H1 (cell line): ENCODE data around the gene SNX13. TPM values are rescaled to one million over a fixed set of nuclear protein-coding genes. Genes with fewer than 3 reads are reported as not detected.

Source experiments
- CTCF ChIA-PET: fragments of 300-600 bp; sonication (Branson Sonifier 250); formaldehyde crosslinking; loops from one replicate; lab custom pipeline; 2021; ENCODE audit not compliant: partially characterized antibody; lab: Charles Lee
- POLR2A ChIA-PET: fragments of 300-600 bp; sonication (Branson Sonifier 250); formaldehyde crosslinking; loops from one replicate; lab custom pipeline; 2021; ENCODE audit warnings: inconsistent platforms; ENCODE audit not compliant: partially characterized antibody; lab: Charles Lee
- DNase-seq, 2 experiments: peaks; one replicate each; pipeline versions ENCODE4 v3.0.0 to v3.0.0-alpha.2; 2010 to 2022; ENCODE audit warnings: low spot score in 2 of 2, low read depth in 1 of 2, mixed read lengths in 1 of 2
- FAIRE-seq: peaks from 2 replicates; lab custom pipeline; 2011; peaks lifted over from hg19 to GRCh38; lab: Jason Lieb, UNC
- H2AFZ ChIP-seq: 2 replicates; pipeline ENCODE4 v1.8.1; 2012; ENCODE audit warnings: low read length, inconsistent platforms
- H2AK5ac ChIP-seq: 2 replicates; pipeline ENCODE4 v1.6.1; 2013; ENCODE audit warnings: low read depth, low read length
- H2BK120ac ChIP-seq: replicated peaks from 2 replicates; pipeline ENCODE3; 2013; ENCODE audit warnings: low read depth, low read length, inconsistent platforms
- H2BK12ac ChIP-seq: 2 replicates; pipeline ENCODE4 v1.6.1; 2013; ENCODE audit warnings: low read depth, low read length
- H2BK15ac ChIP-seq: 2 replicates; pipeline ENCODE4 v1.6.1; 2013; ENCODE audit warnings: low read length
- H2BK20ac ChIP-seq: 2 replicates; pipeline ENCODE4 v1.6.1; 2013; ENCODE audit warnings: low read length
- H2BK5ac ChIP-seq: 2 replicates; pipeline ENCODE4 v1.6.1; 2013; ENCODE audit warnings: low read depth, low read length
- H3K14ac ChIP-seq: 2 replicates; pipeline ENCODE4 v1.6.1; 2013; ENCODE audit warnings: inconsistent platforms; ENCODE audit not compliant: insufficient read length
- H3K18ac ChIP-seq: 2 replicates; pipeline ENCODE4 v1.6.1; 2013; ENCODE audit warnings: low read length; ENCODE audit errors: extremely low read depth
- H3K23ac ChIP-seq: 2 replicates; pipeline ENCODE4 v1.6.1; 2013; ENCODE audit warnings: inconsistent platforms; ENCODE audit not compliant: insufficient read length
- H3K23me2 ChIP-seq: 2 replicates; pipeline ENCODE4 v1.6.1; 2013; ENCODE audit warnings: low read depth, low read length
- H3K27ac ChIP-seq: 2 replicates; pipeline ENCODE4 v1.6.1; 2011; ENCODE audit warnings: low read depth, low read length, inconsistent platforms
- H3K27me3 ChIP-seq, 4 experiments: replicated peaks in 1 of 4; 1 replicate in 1 of 4; 2 replicates in 3 of 4; pipeline versions ENCODE4 v1.6.1 to v1.8.1; 2011 to 2013; ENCODE audit warnings: low read length in 3 of 4, mild to moderate bottlenecking in 3 of 4, inconsistent platforms in 2 of 4, mixed read lengths in 2 of 4, moderate library complexity in 1 of 4; ENCODE audit not compliant: control insufficient read depth in 3 of 4, insufficient read depth in 3 of 4; ENCODE audit errors: extremely low read depth in 1 of 4
- H3K36me3 ChIP-seq, 4 experiments: 2 replicates each; pipeline versions ENCODE4 v1.6.1 to v1.8.1; 2011 to 2013; ENCODE audit warnings: mild to moderate bottlenecking in 4 of 4, low read length in 3 of 4, moderate library complexity in 2 of 4, control low read depth in 1 of 4, inconsistent platforms in 1 of 4; ENCODE audit not compliant: insufficient read depth in 4 of 4, control insufficient read depth in 2 of 4
- H3K4ac ChIP-seq: replicated peaks from 2 replicates; pipeline ENCODE3; 2013; ENCODE audit warnings: low read length, low read depth, mixed read lengths, inconsistent platforms; ENCODE audit not compliant: insufficient read length
- H3K4me1 ChIP-seq, 4 experiments: replicated peaks in 1 of 4; 1 replicate in 1 of 4; 2 replicates in 3 of 4; pipeline versions ENCODE4 v1.6.1 to v1.8.1; 2011 to 2013; ENCODE audit warnings: low read length in 3 of 4, inconsistent platforms in 2 of 4, mixed read lengths in 1 of 4; ENCODE audit not compliant: insufficient read depth in 4 of 4, control insufficient read depth in 3 of 4
- H3K4me2 ChIP-seq, 2 experiments: 2 replicates each; pipeline versions ENCODE4 v1.6.1 to v1.8.1; 2011 to 2013; ENCODE audit warnings: low read depth in 2 of 2, low read length in 2 of 2, control low read depth in 1 of 2, inconsistent platforms in 1 of 2, mild to moderate bottlenecking in 1 of 2; ENCODE audit not compliant: insufficient read depth in 1 of 2
- H3K4me3 ChIP-seq, 4 experiments: fragments of 200-600, 300-600 bp in 1 of 4; sonication (generic), shearing (Covaris generic), sonication (Bioruptor Twin) in 1 of 4; 2 replicates each; pipeline versions ENCODE4 v1.5.1 to v1.8.1; 2011 to 2016; ENCODE audit warnings: low read length in 4 of 4, low read depth in 3 of 4, control low read depth in 2 of 4, inconsistent platforms in 2 of 4, mild to moderate bottlenecking in 2 of 4, mixed read lengths in 1 of 4, moderate library complexity in 1 of 4; ENCODE audit not compliant: insufficient read depth in 2 of 4; ENCODE audit errors: extremely low read depth in 1 of 4
- H3K56ac ChIP-seq: replicated peaks from 2 replicates; pipeline ENCODE3; 2013; ENCODE audit warnings: low read depth, mild to moderate bottlenecking, mixed read lengths, low read length, inconsistent platforms; ENCODE audit not compliant: insufficient read length
- H3K79me1 ChIP-seq: 2 replicates; pipeline ENCODE4 v1.6.1; 2013; ENCODE audit warnings: low read depth, low read length, control low read depth
- H3K79me2 ChIP-seq, 2 experiments: 2 replicates each; pipeline versions ENCODE4 v1.6.1 to v1.8.1; 2012 to 2013; ENCODE audit warnings: low read length in 2 of 2, mild to moderate bottlenecking in 2 of 2, inconsistent platforms in 1 of 2; ENCODE audit not compliant: insufficient read depth in 2 of 2, control insufficient read depth in 1 of 2
- H3K9ac ChIP-seq, 4 experiments: replicated peaks in 1 of 4; 1 replicate in 1 of 4; 2 replicates in 3 of 4; pipeline versions ENCODE4 v1.6.1 to v1.8.1; 2011 to 2013; ENCODE audit warnings: low read depth in 3 of 4, low read length in 3 of 4, control low read depth in 2 of 4, mild to moderate bottlenecking in 2 of 4, moderate library complexity in 2 of 4, inconsistent platforms in 1 of 4; ENCODE audit errors: extremely low read depth in 1 of 4
- H3K9me3 ChIP-seq, 2 experiments: 2 replicates each; pipeline versions ENCODE4 v1.6.1 to v1.8.1; 2012 to 2013; ENCODE audit warnings: mild to moderate bottlenecking in 2 of 2, moderate library complexity in 2 of 2, control low read depth in 1 of 2, inconsistent platforms in 1 of 2, low read depth in 1 of 2, low read length in 1 of 2, mixed read lengths in 1 of 2; ENCODE audit not compliant: insufficient read depth in 2 of 2
- H4K20me1 ChIP-seq, 2 experiments: replicated peaks in 1 of 2; 2 replicates each; pipeline versions ENCODE3 to v1.8.1; 2011 to 2013; ENCODE audit warnings: inconsistent platforms in 2 of 2, low read length in 2 of 2, mild to moderate bottlenecking in 1 of 2; ENCODE audit not compliant: insufficient read depth in 2 of 2, control insufficient read depth in 1 of 2
- H4K5ac ChIP-seq: 2 replicates; pipeline ENCODE4 v1.6.1; 2013; ENCODE audit warnings: low read length, low read depth, mixed read lengths, inconsistent platforms; ENCODE audit not compliant: insufficient read length
- H4K8ac ChIP-seq: 2 replicates; pipeline ENCODE4 v1.8.0; 2013; ENCODE audit warnings: mild to moderate bottlenecking, moderate library complexity, low read length, inconsistent platforms; ENCODE audit not compliant: insufficient read depth; ENCODE audit errors: extremely low read depth
- H4K91ac ChIP-seq: replicated peaks from 2 replicates; pipeline ENCODE3; 2013; ENCODE audit warnings: low read length, mixed read lengths, inconsistent platforms; ENCODE audit not compliant: insufficient read length
- ASH2L ChIP-seq: fragments of 200-600, 300-600 bp; sonication (generic); IDR thresholded peaks from one replicate; pipeline ENCODE4 v1.7.1; 2017; ENCODE audit warnings: low read length
- BACH1 ChIP-seq: IDR thresholded peaks from 2 replicates; pipeline ENCODE4 v1.6.1; 2012; ENCODE audit warnings: low read length, improper control_type of control experiment
- FOSL1 ChIP-seq: IDR thresholded peaks from 2 replicates; pipeline ENCODE4 v1.6.1; 2011; ENCODE audit warnings: mild to moderate bottlenecking, low read depth, low read length, moderate library complexity; ENCODE audit not compliant: insufficient read depth
- HDAC2 ChIP-seq, 2 experiments: fragments of 300-600 bp in 1 of 2; sonication (generic) in 1 of 2; IDR thresholded peaks; 2 replicates each; pipeline ENCODE4 v1.6.1; 2011 to 2012; ENCODE audit warnings: low read depth in 2 of 2, low read length in 2 of 2, mild to moderate bottlenecking in 2 of 2, moderate library complexity in 2 of 2, borderline replicate concordance in 1 of 2, inconsistent platforms in 1 of 2
- KDM4A ChIP-seq: IDR thresholded peaks from one replicate; pipeline ENCODE4 v1.7.1; 2012; ENCODE audit warnings: low read depth, mild to moderate bottlenecking, moderate library complexity, low read length, inconsistent platforms; ENCODE audit not compliant: severe bottlenecking
- RAD21 ChIP-seq, 2 experiments: IDR thresholded peaks in 1 of 2; conservative IDR thresholded peaks in 1 of 2; 2 replicates each; pipeline ENCODE4 v1.6.1; 2011; ENCODE audit warnings: low read depth in 2 of 2, low read length in 2 of 2, improper control_type of control experiment in 1 of 2, inconsistent platforms in 1 of 2, mild to moderate bottlenecking in 1 of 2, moderate library complexity in 1 of 2
- RBBP5 ChIP-seq: IDR thresholded peaks from 2 replicates; pipeline ENCODE4 v1.7.1; 2012; ENCODE audit warnings: low read depth, mild to moderate bottlenecking, inconsistent platforms, low read length, moderate library complexity, borderline replicate concordance
- SIN3A ChIP-seq, 2 experiments: IDR thresholded peaks in 1 of 2; conservative IDR thresholded peaks in 1 of 2; 2 replicates each; pipeline ENCODE4 v1.6.1; 2011 to 2012; ENCODE audit warnings: low read length in 2 of 2, improper control_type of control experiment in 1 of 2, low read depth in 1 of 2, mild to moderate bottlenecking in 1 of 2
- SRF ChIP-seq: IDR thresholded peaks from 2 replicates; pipeline ENCODE4 v1.6.1; 2011; ENCODE audit warnings: mild to moderate bottlenecking, low read depth, low read length, moderate library complexity
- TAF1 ChIP-seq: IDR thresholded peaks from 2 replicates; pipeline ENCODE4 v1.6.1; 2011; ENCODE audit warnings: mild to moderate bottlenecking, low read depth, low read length
- TEAD4 ChIP-seq: IDR thresholded peaks from 2 replicates; pipeline ENCODE4 v1.6.1; 2012; ENCODE audit warnings: low read depth, low read length, inconsistent platforms, mixed read lengths
- WGBS, 2 experiments: shearing (Covaris generic) in 1 of 2; methylation state at CpG; one replicate each; pipeline versions ENCODE4 v1.1.6 to v1.1.7; 2013 to 2015; ENCODE audit warnings: low lambda C conversion rate in 2 of 2, mixed read lengths in 2 of 2, inconsistent platforms in 1 of 2, low coverage in 1 of 2, missing lambda C conversion rate in 1 of 2; ENCODE audit not compliant: insufficient replicate concordance in 2 of 2, insufficient coverage in 1 of 2, insufficient read length in 1 of 2; ENCODE audit errors: extremely low coverage in 1 of 2, missing lambda C conversion rate in 1 of 2; 5-methylcytosine and 5-hydroxymethylcytosine counted together
- polyA plus RNA-seq, 7 experiments: library from polyadenylated mRNA; depleted of rRNA in 3 of 7; stranded (reverse) in 5 of 7; unstranded in 2 of 7; fragments of >200 nt in 5 of 7; fragments of 200-250 nt in 2 of 7; gene quantifications; 1 replicate in 5 of 7; 2 replicates in 1 of 7; 4 replicates in 1 of 7; pipeline versions ENCODE4 v1.2.1 to v1.2.3, GENCODE V29; 2011 to 2013; ENCODE audit warnings: missing spikeins in 2 of 7, mixed read lengths in 2 of 7
- total RNA-seq: library from RNA; stranded (reverse); fragmentation: NEBNext Ultra II Directional; extraction: Animal tissue kit (Norgen Biotek cat#: 25700); gene quantifications from 2 replicates; pipeline ENCODE4 v1.2.1, GENCODE V29; 2021

The SNX13 gene
- total and polyA plus RNA-seq, 2 of the 8 experiments (the other 6 are each of a cell fraction or from before 2014, with no cell fraction given), result 5.5 to 27.4 TPM

DNA sequence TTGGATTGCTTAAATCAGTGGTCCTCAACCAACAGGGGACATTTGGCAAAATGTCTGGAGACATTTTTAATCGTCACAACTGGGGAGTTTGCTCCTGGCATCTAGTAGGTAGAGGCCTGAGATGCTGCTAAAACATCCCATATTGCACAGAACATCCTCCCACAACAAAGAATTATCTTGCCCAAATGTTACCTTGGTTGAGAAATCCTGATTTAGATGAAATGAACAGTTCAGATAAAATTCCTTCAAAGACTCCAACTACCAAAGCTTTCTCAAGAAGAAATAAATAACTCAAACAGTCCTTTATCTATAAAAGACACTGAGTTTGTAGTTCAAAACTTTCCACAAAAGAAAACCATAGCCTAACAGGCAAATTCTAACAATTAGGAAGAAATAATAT, 160.9 kb downstream of the SNX13 start:
- H2BK5ac ChIP-seq, result no peak overlapping the region
- no peak overlapping the region for H3K56ac ChIP-seq
- H3K36me3 ChIP-seq, result no peaks in the 10 kb centered on the region
- no peak overlapping the region for H2AK5ac ChIP-seq
- H4K20me1 ChIP-seq, result no peaks in the 10 kb centered on the region
- CTCF ChIA-PET, result interaction anchor here (1.8 kb wide), 1 partner anchor 213 kb away, joined by 3 read pairs; no protein-coding TSS in a partner anchor
- no peaks in the 10 kb centered on the region for H3K9me3 ChIP-seq
- no peaks in the 10 kb centered on the region for H3K79me2 ChIP-seq
- POLR2A ChIA-PET, result no interaction called here
- H3K9ac ChIP-seq, result no peak overlapping the region
- no peak overlapping the region for H3K14ac ChIP-seq
- no peak overlapping the region for H3K23ac ChIP-seq
- no peaks in the 10 kb centered on the region for H3K23me2 ChIP-seq
- DNase-seq, result no peak
- no peak overlapping the region for H3K4me2 ChIP-seq
- no peak overlapping the region for H3K27ac ChIP-seq
- FAIRE-seq, result no peak
- H3K4me1 ChIP-seq, result no peaks in the 10 kb centered on the region
- H4K91ac ChIP-seq, result no peak overlapping the region
- no peaks in the 10 kb centered on the region for H3K79me1 ChIP-seq
- H3K4me3 ChIP-seq, result no peak overlapping the region
- H3K27me3 ChIP-seq, result no peaks in the 10 kb centered on the region
- H2BK20ac ChIP-seq, result no peak overlapping the region
- no peak overlapping the region for H4K8ac ChIP-seq
- no peak overlapping the region for H2BK12ac ChIP-seq
- no peak overlapping the region for H4K5ac ChIP-seq
- H2BK120ac ChIP-seq, result no peak overlapping the region
- H3K4ac ChIP-seq, result no peak overlapping the region
- H2AFZ ChIP-seq, result no peak overlapping the region
- H2BK15ac ChIP-seq, result no peak overlapping the region
- H3K18ac ChIP-seq, result no peak overlapping the region
- 94% methylated on average over 1 of the region's 1 CpG; no CpG with 5 or more reads in 1 of the 2 experiments for whole genome bisulfite sequencing, 2 experiments
- TF ChIP-seq HDAC2 (IDR thresholded peaks at IDR 0.05; ENCODE audit: borderline replicate concordance in 1 of 2, low read depth in 2 of 2, low read length in 2 of 2) (no peak), BACH1 (no peak), TEAD4 (no peak), RBBP5 (no peak), KDM4A (no peak), RAD21 (IDR thresholded peaks at IDR 0.05 in 1 of 2, conservative IDR thresholded peaks at IDR 0.05 in 1 of 2; ENCODE audit: low read depth in 2 of 2, low read length in 2 of 2) (no peak), TAF1 (no peak), FOSL1 (no peak), SIN3A (conservative IDR thresholded peaks at IDR 0.05 in 1 of 2, IDR thresholded peaks at IDR 0.05 in 1 of 2; ENCODE audit: low read depth in 1 of 2, low read length in 2 of 2) (no peak), ASH2L (no peak), SRF (no peak)
